HG03196 (cell line): Measurements from ENCODE around the gene PLXNA2.

Experiments
- ATAC-seq: cut with Tn5 transposase; IDR thresholded peaks from one replicate; pipeline ENCODE4 v1.9.1; 2021; ENCODE audit not compliant: unreplicated experiment

PLXNA2 gene

GRCh38 chr1:208078752-208079151 lies 165.4 kb downstream of the PLXNA2 start:
- ATAC-seq, result no peak

- no peak for ATAC-seq
Observed at GRCh38 chr1:208077232-208078075, 166.7 kb downstream of the PLXNA2 start.

GRCh38 chr1:208074353-208074752 lies 169.8 kb downstream of the PLXNA2 start:
- no peak for ATAC-seq

GRCh38 chr1:208071435-208072031 lies 172.7 kb downstream of the PLXNA2 start:
- no peak for ATAC-seq

GRCh38 chr1:208069908-208070307 lies 174.3 kb downstream of the PLXNA2 start:
- ATAC-seq, result no peak

- ATAC-seq, result no peak
Observed at GRCh38 chr1:208069317-208069716, 174.9 kb downstream of the PLXNA2 start.

GRCh38 chr1:208068908-208069307 lies 175.3 kb downstream of the PLXNA2 start:
- no peak for ATAC-seq

GRCh38 chr1:208068407-208068806 lies 175.8 kb downstream of the PLXNA2 start:
- no peak for ATAC-seq

- ATAC-seq, result no peak
Observed at GRCh38 chr1:208066583-208066982, 177.6 kb downstream of the PLXNA2 start.

GRCh38 chr1:208065862-208066261 lies 178.3 kb downstream of the PLXNA2 start:
- no peak for ATAC-seq

GRCh38 chr1:208061632-208062031 lies 182.6 kb downstream of the PLXNA2 start:
- ATAC-seq, result no peak

- no peak for ATAC-seq
Observed at GRCh38 chr1:208061118-208061517, 183.1 kb downstream of the PLXNA2 start.

- no peak for ATAC-seq
Observed at GRCh38 chr1:208060215-208060869, 183.8 kb downstream of the PLXNA2 start.

GRCh38 chr1:208059409-208060001 lies 184.7 kb downstream of the PLXNA2 start:
- no peak for ATAC-seq

- no peak for ATAC-seq
Observed at GRCh38 chr1:208058756-208059155, 185.4 kb downstream of the PLXNA2 start.

- ATAC-seq, result no peak
Observed at GRCh38 chr1:208058267-208058666, 185.9 kb downstream of the PLXNA2 start.

GRCh38 chr1:208057056-208057455 lies 187.1 kb downstream of the PLXNA2 start:
- ATAC-seq, result no peak

GRCh38 chr1:208055535-208055934 lies 188.6 kb downstream of the PLXNA2 start:
- ATAC-seq, result no peak

- no peak for ATAC-seq
Observed at GRCh38 chr1:208054911-208055379, 189.2 kb downstream of the PLXNA2 start.

GRCh38 chr1:208054485-208054884 lies 189.7 kb downstream of the PLXNA2 start:
- ATAC-seq, result no peak

- ATAC-seq, result no peak
Observed at GRCh38 chr1:208053661-208054060, 190.5 kb downstream of the PLXNA2 start.
